ENCODE measurements around the gene SCN1B.
"Not testable (repeated sequence)": the region's sequence is repeated elsewhere in the genome, so short reads cannot be mapped to it uniquely, and the experiment has no call there.

Gene SCN1B

DNA sequence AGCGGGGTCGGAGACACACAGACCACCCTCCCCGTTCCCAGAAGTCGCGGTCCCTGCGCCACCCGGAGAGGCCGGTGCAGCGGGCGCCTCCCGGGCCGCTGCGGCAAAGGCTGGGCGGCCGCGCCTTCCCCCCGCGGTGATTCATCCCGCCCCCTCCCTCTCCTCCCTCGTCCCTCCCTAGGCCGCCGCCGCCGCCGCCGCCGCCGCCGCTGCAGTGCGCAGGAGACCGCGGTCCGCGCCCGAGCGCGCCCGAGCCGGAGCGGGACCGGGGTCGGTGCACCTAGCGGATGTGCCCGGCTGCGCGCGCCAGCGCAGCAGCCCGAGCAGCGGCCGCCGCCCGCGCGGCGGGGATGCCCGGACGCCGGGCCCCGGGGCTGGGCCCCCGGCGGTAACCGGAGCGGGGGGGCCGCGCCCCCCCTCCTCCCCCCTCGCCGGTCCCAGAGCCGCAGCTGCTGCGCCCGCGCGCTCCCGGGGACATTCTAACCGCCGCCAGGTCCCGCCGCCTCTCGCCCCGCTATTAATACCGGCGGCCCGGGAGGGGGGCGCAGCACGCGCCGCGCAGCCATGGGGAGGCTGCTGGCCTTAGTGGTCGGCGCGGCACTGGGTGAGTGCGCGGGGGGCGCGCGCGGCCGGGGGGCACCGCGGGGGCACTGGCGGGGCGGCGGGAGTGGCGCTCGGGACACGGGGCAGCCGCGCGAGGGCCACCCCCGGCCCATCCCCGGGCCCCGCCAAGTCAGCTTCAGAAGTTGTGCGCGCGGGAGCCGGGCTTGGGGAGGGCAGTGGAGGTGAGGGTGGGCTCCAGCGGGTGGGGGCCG, at the start of gene SCN1B:
SCN1B (plus strand) TSS at position 214 of the 815 bp plus-strand sequence; CDS start at position 565, 351 bp downstream.
- DNase-seq (ENCODE audit: low read depth in 3 of 3), result peak; percentile 34 to 62 (median 59)

DNA sequence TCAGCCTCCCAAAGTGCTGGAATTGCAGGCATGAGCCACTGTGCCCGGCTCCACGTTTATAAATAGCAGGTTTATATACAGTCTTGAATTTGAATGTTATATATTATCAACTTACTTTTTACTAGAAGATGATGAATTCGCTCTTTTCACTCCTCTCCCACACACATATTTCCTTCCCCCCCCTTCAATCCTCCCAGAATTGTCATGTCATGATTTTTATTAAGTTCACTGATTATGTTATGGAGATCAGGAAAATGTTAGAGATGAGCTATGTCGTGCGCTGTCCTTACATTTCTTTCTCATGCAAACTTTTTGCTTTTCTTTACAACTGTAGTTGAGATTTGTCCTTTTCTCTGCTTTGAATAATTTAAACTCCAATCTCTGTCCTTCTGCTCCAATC, 48.0 kb upstream of the SCN1B start:
- DNase-seq (ENCODE audit: low read depth in 3 of 3), result no peak

DNA sequence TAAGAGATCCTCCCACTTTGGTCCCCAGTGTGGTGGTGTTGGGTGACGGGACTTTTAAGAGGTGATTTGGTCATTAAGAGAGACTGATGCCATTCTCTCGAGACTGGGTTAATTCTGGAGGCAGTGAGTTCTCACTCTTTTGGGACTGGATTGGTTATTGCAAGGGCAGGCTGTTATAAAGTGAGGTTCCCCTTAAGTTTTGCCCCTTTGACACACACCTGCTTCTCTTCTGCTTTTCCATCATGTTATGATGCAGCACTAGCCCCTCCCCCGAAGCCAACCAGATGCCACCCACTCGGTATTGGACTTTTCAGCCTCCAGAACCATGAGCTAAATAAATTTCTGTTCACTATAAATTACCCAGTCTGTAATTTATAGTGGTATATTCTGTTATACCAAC, 46.5 kb upstream of the SCN1B start:
- DNase-seq (ENCODE audit: low read depth in 3 of 3), result no peak

- no peak for DNase-seq (ENCODE audit: low read depth in 3 of 3)
Observed at GRCh38 chr19:34984287-34984686, 46.0 kb upstream of the SCN1B start.

DNA sequence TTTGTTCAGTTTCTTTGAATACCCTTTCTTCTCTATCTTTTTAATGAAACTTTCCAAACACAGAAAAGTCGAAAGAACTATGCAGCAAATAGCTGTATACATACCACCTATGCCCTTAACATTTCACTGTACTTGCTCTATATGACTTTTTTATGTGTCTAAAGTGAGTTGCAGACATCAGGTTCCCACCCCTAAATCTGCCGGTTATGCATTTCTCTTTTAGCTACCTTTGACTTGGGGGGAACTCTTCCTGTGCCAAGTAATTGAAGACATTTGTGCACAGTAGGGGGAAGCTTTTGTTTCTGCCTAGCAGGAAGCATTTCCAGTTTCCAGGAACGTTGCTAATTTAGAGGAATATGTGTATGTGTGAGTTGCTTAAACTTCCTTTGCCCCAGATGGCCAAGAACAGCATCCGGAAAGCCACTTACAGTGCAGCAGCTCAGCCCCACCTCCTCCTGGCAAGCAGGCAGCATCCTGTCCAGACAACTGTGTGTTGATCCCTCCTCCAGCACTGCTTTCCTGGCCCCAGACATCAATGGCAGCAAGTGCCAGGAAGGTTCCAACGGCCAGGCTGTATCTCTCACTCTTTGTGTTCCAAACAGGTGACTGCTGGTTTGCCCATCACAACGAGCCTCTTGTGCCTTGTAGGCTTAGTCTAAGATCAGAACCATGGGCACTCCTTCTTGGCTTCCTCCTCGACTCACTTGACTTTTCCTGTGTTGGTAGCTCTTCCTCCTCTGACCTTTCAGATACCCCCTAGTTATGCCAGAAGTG, 44.8 kb upstream of the SCN1B start:
- DNase-seq (ENCODE audit: low read depth in 3 of 3), result no peak

- DNase-seq (ENCODE audit: low read depth in 3 of 3), result no peak
Observed at GRCh38 chr19:34988119-34988518, 42.2 kb upstream of the SCN1B start.

GRCh38 chr19:34989298-34989697, 41.0 kb upstream of the SCN1B start:
- DNase-seq (ENCODE audit: low read depth in 3 of 3), result no peak

- no peak for DNase-seq (ENCODE audit: low read depth in 3 of 3)
Observed at GRCh38 chr19:34990578-34991192, 39.6 kb upstream of the SCN1B start.

- no peak for DNase-seq (ENCODE audit: low read depth in 3 of 3)
Observed at GRCh38 chr19:34991542-34992333, 38.5 kb upstream of the SCN1B start.

DNA sequence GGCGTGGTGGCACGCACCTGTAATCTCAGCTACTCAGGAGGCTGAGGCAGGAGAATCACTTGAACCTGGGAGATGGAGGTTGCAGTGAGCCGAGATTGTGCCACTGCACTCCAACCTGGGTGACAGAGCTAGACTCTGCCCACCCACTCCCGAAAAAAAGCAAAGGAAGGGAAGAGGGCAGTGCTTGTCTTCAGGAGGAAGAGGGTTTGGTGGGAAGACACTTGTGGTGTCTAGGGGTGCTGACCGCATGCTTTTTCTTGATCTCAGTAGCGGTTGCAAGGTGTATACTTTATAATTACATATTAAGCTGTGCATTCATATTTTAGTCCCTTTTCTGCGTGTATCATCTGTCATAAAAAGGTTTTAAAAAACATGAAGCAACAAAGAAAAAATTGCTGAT, 37.7 kb upstream of the SCN1B start:
- not testable (repeated sequence) for DNase-seq (ENCODE audit: low read depth in 3 of 3)

DNA sequence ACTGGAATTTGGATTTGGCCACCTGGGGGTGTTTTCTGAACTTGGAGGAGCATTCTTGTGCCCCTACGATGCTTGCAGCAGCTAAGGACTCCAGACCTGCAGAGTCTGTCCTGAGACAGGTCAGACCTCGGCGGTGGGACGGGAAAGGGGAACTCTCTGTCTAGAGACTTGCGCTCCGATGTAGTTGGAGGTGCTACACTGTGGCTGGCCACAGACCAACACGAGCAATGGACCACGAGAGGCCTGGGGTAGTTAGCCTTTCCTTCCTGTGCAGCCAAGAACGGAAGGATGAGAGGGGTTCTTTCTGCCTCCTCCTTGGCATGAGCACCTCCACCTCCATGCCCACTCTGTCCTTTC, 36.0 kb upstream of the SCN1B start:
- no peak for DNase-seq (ENCODE audit: low read depth in 3 of 3)

DNA sequence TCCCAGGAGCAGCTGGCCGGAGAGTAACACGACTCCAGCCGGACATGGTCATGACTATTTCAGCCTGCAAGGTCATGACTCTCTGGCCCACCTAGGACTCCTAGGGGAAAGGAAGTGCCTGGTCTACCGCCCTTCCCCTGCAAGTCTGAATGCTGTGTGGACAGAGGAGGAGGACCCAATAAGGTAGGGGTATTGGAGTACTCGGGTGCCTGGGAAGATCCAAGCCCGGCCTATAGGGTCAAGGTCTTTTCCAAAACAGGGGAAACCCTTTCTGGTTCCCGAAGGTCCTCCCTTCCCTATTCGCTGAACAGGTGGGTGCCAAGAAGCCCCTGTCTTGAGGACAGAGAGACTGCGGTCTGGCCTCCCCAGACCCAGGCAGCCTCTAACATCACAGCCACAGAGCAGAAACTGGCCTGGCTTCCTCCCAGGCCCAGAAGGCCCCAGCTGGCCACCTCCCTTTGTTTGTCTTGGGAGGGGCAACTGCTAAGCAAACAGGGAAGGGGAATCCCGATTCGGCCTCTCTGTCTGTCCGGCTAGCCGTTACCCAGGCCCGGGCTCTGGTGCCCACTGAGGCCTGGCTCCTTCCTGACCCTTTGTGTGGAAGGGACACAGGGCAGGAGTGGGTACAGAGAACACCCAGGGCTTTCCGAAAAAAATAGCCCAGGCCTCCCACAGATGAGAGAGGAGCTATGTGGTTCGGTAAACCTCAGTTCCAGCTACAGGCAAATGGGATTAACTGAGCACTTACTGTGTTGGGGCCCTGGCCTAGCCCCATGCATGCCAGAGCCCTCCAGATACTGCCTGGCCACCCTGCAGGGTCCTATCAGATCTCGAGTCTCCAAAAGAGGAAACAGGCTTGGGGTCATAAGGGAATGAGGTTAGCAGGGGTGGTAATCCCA, 35.4 kb upstream of the SCN1B start:
- DNase-seq (ENCODE audit: low read depth in 3 of 3), result no peak

GRCh38 chr19:34995551-34995950, 34.7 kb upstream of the SCN1B start:
- DNase-seq (ENCODE audit: low read depth in 3 of 3), result no peak

GRCh38 chr19:34997071-34997617, 33.1 kb upstream of the SCN1B start:
- no peak for DNase-seq (ENCODE audit: low read depth in 3 of 3)

GRCh38 chr19:34998224-34998623, 32.0 kb upstream of the SCN1B start:
- not testable (repeated sequence) for DNase-seq (ENCODE audit: low read depth in 3 of 3)

DNA sequence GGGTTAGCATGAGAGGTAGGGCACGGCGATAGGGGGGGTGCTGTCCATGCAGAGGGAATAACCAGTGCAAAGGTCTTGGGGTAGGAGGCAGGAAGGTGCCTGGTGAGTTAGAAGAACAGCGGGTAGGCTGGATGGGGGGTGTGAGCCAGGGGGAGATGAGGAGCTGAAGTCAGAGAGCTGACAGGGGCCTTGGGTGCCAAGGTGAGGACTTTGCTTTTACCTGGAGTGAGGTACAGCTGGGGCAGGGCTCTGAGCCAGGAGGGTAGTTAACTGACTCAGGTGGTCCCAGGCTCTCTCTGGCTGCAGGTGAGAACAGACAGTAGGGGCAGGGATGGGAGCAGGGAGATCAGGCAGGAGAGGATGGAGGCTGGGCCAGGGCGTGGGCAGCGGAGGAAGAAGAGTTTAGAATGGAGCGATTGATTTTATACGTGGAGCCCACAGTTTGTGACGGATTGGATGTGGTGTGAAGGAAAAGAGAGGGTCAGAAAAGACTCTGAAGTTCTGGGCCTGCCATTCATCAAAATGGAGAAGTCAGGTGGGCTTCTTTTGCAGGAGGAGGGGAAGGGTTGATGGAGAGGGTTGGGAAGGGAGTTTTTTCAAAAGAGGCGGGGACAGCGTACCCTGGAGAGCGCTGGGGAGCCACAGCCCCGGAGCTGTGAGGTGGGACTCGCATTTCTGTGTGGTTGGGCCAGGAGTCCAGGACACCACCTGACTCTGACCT, 31.3 kb upstream of the SCN1B start:
- no peak for DNase-seq (ENCODE audit: low read depth in 3 of 3)

GRCh38 chr19:34999498-35000337, 30.6 kb upstream of the SCN1B start, which contains the start of gene GRAMD1A:
Gene GRAMD1A, plus strand, starts transcription at chr19:35000323. Its CDS starts 156 bp downstream, at chr19:35000479.
- DNase-seq (ENCODE audit: low read depth in 3 of 3), result peak; percentile 50 to 62 (median 60)

GRCh38 chr19:35000338-35000646, 30.0 kb upstream of the SCN1B start:
- no peak for DNase-seq (ENCODE audit: low read depth in 3 of 3)
